Measurements from ENCODE around the gene AP3M1. TPM values are rescaled to one million over a fixed set of nuclear protein-coding genes. Genes with fewer than 3 reads are reported as not detected.

AP3M1 gene, protein sequence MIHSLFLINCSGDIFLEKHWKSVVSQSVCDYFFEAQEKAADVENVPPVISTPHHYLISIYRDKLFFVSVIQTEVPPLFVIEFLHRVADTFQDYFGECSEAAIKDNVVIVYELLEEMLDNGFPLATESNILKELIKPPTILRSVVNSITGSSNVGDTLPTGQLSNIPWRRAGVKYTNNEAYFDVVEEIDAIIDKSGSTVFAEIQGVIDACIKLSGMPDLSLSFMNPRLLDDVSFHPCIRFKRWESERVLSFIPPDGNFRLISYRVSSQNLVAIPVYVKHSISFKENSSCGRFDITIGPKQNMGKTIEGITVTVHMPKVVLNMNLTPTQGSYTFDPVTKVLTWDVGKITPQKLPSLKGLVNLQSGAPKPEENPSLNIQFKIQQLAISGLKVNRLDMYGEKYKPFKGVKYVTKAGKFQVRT
- polyA plus RNA-seq (2011; rRNA removed) (75.8 and 83.0 TPM in 2 replicates), polyA plus RNA-seq (2017; fragmentation: RNase III; extraction: RNeasy Plus Mini Kit Qiagen cat#74134 plus additional on column Dnase treatment) (38.5 to 41.0 TPM (median 39.0 TPM) in 3 replicates), polyA minus RNA-seq (2011; rRNA and poly(A)+ RNA removed) (33.1 and 34.9 TPM in 2 replicates)
- polyA plus RNA-seq (2012; cell fraction: cytosol; rRNA removed), result 15.3 and 18.1 TPM in 2 replicates
- 8.9 and 14.4 TPM in 2 replicates for polyA plus RNA-seq (2012; cell fraction: nucleus; rRNA removed)

DNA sequence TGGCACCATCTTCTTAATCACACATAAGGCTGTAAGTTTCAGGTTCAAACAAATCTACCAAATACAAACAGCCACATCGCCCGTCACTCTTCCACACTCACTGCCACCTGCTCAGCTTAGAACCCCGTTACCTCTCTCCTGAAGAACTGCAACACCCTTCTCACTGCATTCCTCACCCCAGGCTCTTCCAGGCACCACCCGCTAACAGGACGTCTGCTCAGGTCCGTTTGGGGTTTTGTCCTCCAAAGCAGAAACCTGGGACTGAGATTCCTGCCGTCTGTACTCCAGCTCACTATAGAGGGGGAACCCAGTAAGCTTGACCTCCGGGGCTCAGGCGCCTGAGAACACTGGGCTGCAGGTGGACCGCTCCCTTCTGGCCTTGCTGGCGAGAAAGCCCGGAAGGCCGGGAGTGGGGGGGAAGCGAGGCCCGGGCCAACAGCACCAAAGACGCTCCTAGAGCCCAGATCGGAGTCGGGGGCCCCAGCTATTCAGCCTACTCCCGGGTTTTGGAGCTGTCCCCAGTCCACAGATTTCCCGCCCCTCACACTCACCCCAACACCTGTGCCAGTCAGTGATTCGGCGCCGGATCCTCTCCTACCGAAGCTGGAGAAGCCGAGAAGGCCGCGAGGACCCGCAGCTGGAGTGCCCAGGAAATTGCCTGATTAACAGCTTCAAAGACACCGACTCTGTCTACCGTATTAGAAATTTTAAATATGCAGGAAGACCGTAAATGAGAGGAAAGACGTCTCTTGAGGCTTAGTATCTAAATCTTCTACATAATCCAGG, at the start of gene AP3M1:
AP3M1 (minus strand) TSS at position 625 of the 786 bp plus-strand sequence. CDS start 12,449 bp downstream, outside the sequence.
- H3K4me3 ChIP-seq, result peak within 1 kb of the TSS; percentile 86
- peak; percentile 74 to 77 for ATAC-seq
- H3K27ac ChIP-seq, result peak within 1 kb of the TSS; percentile 83 to 88
- H3K4me1 ChIP-seq, result peaks cover 30% of the 10 kb centered on the region
- TF ChIP-seq FOSL2 (IDR thresholded peaks at IDR 0.05) (no peak), FOSL2 (CRISPR knock-in tag; IDR thresholded peaks at IDR 0.05) (0 out of 2 replicates have a peak, but pooled peaks have one; percentile 10), POLR2A (IDR thresholded peaks at IDR 0.05; ENCODE audit: low read length) (peak; percentile 49), JUN (IDR thresholded peaks at IDR 0.05) (peak; percentile 74 to 77; a peak in 2 of 5 replicates), RAD21 (conservative IDR thresholded peaks at IDR 0.05 in 1 of 2, IDR thresholded peaks at IDR 0.05 in 1 of 2) (no peak), NFE2L2 (conservative IDR thresholded peaks at IDR 0.05; ENCODE audit: low read length) (no peak), RARB (CRISPR knock-in tag; IDR thresholded peaks at IDR 0.05) (no peak), PHF8 (IDR thresholded peaks at IDR 0.05; ENCODE audit: borderline replicate concordance, low read depth) (peak; percentile 67), FOXS1 (CRISPR knock-in tag; IDR thresholded peaks at IDR 0.05) (no peak), MAZ (IDR thresholded peaks at IDR 0.05; ENCODE audit: borderline replicate concordance, low read depth, low read length) (no peak), MYC (IDR thresholded peaks at IDR 0.05; ENCODE audit: borderline replicate concordance, low read length) (0 out of 2 replicates have a peak, but pooled peaks have one; percentile 52), KDM5A (IDR thresholded peaks at IDR 0.05) (peak; percentile 51; the same call in 1 of the 2 replicates), EHF (CRISPR knock-in tag; IDR thresholded peaks at IDR 0.05) (no peak), RCOR1 (IDR thresholded peaks at IDR 0.05; ENCODE audit: low read depth, low read length) (no peak)
- H3K9me3 ChIP-seq, result no peaks in the 10 kb centered on the region
- POLR2A ChIA-PET, result interaction anchor here (1.7 to 2.1 kb wide), 2 partner anchors 26 to 84 kb away, joined by 5 to 11 read pairs; no protein-coding TSS in a partner anchor
- CTCF ChIA-PET, result interaction anchor here (0.6 to 2.0 kb wide), 9 partner anchors 12 to 937 kb away, joined by 3 to 7 read pairs (median 4); no protein-coding TSS in a partner anchor
- FAIRE-seq, result no peak
- H3K4me2 ChIP-seq, result peak within 1 kb of the TSS; percentile 93
- 1% methylated on average over 29 of the region's 32 CpGs for WGBS (ENCODE audit: missing lambda C conversion rate)
- peak in 1 of 2 experiments; percentile 89 for DNase-seq (ENCODE audit: low read depth in 1 of 2, low spot score in 1 of 2)

DNA sequence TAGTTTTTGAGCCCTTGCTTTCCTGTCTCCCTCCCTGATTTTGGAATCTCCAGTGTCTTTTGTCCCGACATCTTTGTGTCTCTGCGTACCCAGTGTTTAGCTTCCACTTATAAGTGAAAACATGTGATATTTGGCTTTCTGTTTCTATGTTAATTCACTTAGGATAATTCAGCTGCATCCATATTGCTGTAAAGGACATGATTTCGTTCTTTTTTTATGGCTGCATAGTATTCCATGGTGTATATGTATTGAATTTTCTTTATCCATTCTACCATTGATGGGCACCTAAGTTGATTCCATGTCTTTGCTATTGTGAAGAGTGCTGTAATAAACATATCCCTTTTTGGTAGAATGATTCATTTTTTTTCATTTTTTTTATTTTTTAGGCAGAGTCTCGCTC, 48.7 kb upstream of the AP3M1 start:
- CTCF ChIA-PET, result interaction anchor here (0.9 kb wide), 1 partner anchor 21 kb away, joined by 3 read pairs; no protein-coding TSS in a partner anchor
- 87% methylated on average over 4 of the region's 4 CpGs for WGBS (ENCODE audit: missing lambda C conversion rate)
- DNase-seq (ENCODE audit: low read depth in 1 of 2, low spot score in 1 of 2), result no peak
- Histone ChIP-seq H3K4me1 (no peaks in the 10 kb centered on the region; the same call in 2 of the 3 replicates), H3K9me3 (no peaks in the 10 kb centered on the region), H3K4me3 (no peak overlapping the region), H3K4me2 (no peak overlapping the region), H3K27ac (no peak overlapping the region)
- FAIRE-seq, result no peak
- TF ChIP-seq JUNB (IDR thresholded peaks at IDR 0.05) (no peak), HOXB5 (CRISPR knock-in tag; IDR thresholded peaks at IDR 0.05) (no peak), CHD2 (IDR thresholded peaks at IDR 0.05; ENCODE audit: low read length, partially characterized antibody) (no peak), PHF8 (IDR thresholded peaks at IDR 0.05; ENCODE audit: borderline replicate concordance, low read depth) (no peak), TFCP2L1 (CRISPR knock-in tag; IDR thresholded peaks at IDR 0.05) (no peak), CHD4 (IDR thresholded peaks at IDR 0.05; ENCODE audit: borderline replicate concordance) (no peak), SREBF2 (IDR thresholded peaks at IDR 0.05) (no peak), POLR2A (IDR thresholded peaks at IDR 0.05; ENCODE audit: low read length) (no peak), ESRRA (IDR thresholded peaks at IDR 0.05; ENCODE audit: borderline replicate concordance, low read length) (no peak), EHF (CRISPR knock-in tag; IDR thresholded peaks at IDR 0.05) (no peak)
- TF ChIP-seq, protein P1, sequence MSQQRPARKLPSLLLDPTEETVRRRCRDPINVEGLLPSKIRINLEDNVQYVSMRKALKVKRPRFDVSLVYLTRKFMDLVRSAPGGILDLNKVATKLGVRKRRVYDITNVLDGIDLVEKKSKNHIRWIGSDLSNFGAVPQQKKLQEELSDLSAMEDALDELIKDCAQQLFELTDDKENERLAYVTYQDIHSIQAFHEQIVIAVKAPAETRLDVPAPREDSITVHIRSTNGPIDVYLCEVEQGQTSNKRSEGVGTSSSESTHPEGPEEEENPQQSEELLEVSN (IDR thresholded peaks at IDR 0.05; ENCODE audit: borderline replicate concordance, low read depth), result no peak
- TF ChIP-seq, protein P2, sequence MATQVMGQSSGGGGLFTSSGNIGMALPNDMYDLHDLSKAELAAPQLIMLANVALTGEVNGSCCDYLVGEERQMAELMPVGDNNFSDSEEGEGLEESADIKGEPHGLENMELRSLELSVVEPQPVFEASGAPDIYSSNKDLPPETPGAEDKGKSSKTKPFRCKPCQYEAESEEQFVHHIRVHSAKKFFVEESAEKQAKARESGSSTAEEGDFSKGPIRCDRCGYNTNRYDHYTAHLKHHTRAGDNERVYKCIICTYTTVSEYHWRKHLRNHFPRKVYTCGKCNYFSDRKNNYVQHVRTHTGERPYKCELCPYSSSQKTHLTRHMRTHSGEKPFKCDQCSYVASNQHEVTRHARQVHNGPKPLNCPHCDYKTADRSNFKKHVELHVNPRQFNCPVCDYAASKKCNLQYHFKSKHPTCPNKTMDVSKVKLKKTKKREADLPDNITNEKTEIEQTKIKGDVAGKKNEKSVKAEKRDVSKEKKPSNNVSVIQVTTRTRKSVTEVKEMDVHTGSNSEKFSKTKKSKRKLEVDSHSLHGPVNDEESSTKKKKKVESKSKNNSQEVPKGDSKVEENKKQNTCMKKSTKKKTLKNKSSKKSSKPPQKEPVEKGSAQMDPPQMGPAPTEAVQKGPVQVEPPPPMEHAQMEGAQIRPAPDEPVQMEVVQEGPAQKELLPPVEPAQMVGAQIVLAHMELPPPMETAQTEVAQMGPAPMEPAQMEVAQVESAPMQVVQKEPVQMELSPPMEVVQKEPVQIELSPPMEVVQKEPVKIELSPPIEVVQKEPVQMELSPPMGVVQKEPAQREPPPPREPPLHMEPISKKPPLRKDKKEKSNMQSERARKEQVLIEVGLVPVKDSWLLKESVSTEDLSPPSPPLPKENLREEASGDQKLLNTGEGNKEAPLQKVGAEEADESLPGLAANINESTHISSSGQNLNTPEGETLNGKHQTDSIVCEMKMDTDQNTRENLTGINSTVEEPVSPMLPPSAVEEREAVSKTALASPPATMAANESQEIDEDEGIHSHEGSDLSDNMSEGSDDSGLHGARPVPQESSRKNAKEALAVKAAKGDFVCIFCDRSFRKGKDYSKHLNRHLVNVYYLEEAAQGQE (IDR thresholded peaks at IDR 0.05), result no peak
- TF ChIP-seq, protein P3, sequence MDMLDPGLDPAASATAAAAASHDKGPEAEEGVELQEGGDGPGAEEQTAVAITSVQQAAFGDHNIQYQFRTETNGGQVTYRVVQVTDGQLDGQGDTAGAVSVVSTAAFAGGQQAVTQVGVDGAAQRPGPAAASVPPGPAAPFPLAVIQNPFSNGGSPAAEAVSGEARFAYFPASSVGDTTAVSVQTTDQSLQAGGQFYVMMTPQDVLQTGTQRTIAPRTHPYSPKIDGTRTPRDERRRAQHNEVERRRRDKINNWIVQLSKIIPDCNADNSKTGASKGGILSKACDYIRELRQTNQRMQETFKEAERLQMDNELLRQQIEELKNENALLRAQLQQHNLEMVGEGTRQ (IDR thresholded peaks at IDR 0.05), result no peak
- TF ChIP-seq, protein P4, sequence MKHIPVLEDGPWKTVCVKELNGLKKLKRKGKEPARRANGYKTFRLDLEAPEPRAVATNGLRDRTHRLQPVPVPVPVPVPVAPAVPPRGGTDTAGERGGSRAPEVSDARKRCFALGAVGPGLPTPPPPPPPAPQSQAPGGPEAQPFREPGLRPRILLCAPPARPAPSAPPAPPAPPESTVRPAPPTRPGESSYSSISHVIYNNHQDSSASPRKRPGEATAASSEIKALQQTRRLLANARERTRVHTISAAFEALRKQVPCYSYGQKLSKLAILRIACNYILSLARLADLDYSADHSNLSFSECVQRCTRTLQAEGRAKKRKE (CRISPR knock-in tag; IDR thresholded peaks at IDR 0.05; ENCODE audit: low read depth), result no peak
- ATAC-seq, result no peak
- POLR2A ChIA-PET, result no interaction called here
